IPS-NIHi7 (cell line): ENCODE measurements around the gene SH3RF1.
"Not testable (repeated sequence)": the region's sequence is repeated elsewhere in the genome, so short reads cannot be mapped to it uniquely, and the experiment has no call there.

Experiments used
- DNase-seq: peaks from one replicate; pipeline ENCODE4 v3.0.0; 2012; ENCODE audit warnings: mixed read lengths; ENCODE audit errors: extremely low spot score

The SH3RF1 gene

DNA sequence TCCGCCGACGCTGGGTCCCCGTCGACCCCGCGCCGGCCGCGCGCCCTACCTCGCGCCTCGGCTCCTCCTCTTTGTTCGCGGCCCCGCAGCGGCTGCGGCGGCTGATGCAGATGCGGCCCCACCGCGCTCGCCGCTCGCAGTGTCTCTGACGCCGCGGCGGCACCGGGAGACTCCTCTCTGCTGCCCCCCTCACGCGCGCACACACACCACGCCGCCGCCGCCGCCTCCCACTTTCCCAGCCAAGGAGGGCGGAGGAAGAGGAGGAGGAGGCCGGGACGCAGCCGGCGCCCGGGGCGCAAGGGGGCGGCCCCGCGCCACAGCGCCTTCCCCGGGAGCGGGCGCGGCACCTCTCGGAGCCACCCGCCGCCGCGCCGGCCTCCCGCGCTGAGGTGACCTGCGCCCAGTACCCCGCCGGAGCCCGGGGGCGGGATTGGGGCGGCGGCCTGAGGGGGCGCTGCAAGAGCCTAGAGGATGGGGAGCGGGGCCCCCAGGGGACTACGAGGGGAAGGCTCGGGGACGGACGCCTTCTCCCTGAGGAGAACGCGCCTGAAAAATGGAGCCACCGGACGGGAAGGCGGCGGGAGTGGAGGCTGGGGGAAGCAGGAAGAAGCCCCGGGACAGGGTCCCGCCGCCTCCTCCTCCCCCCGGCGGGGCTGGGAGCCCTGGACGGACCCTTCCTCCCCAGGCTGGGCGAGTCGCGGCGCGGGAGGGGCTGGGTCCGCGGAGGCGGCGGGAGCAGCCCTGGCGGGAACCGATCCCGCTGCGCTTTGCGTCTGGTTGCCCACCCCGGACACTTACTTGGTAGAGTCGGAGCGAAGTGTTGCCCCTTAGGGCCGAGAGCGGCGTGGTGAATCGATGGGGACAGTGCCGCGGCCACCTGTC, at the start of gene SH3RF1:
Gene SH3RF1, minus strand, starts transcription at position 147 of the 882 bp plus-strand sequence. CDS start 1,744 bp downstream, outside the sequence.
- peak; percentile 70 for DNase-seq

DNA sequence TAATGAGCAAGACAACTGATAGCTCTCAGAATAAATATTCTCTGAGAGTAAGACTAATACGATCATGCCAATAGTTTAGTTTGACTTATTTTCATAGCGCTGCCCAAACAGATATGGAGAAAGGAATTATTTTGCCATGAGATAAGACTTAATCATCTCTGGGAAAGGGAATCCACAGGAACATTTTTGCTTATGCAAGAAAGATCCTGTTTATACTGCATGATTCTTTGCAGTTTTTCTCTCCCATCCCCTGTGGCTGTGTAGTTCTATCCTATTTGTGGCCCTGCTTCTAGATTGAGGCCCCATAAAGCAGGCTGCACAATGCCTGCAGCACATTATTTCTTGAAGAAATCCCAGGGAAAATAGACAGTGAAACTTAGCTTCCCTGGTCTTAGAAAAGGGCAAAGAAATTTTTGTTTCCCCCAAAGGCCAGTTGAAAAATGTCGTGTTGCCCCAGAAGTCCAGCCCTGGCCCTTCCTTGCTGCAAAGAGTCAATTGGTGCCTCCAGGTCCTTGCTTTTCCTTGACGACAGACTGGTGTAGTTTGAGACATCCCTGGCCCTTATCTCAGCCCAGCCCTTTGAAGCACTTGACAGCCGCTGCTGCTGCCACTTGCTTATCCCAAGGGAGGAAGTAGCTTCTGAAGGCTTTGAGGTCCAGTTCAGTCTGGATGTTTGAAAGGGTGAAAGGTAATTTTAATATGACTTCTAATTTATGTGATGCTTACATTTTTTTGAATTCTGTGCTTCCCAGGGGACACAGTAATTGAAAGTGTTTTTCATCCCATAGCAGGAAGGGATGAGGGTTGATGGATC, 45.0 kb upstream of the SH3RF1 start:
- DNase-seq = peak; percentile 35

DNA sequence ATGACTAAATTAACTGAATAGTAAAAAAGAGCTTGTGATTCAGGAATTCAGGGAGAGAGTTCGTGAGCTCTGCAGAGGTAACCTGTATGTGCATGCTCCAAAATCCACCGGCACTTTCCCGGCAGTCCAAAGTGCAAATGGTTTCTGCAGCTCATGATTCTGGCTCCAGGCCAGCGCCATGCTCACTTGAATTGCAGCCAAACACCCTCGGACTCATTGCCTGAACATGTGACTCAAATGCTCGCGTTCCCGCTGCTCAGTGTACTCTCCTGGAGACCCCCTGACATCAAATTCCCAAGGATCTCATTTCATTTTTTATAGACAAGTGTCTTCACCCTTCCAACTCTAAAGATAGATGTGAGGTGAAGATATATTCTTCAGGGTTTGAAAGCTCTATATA, 44.1 kb upstream of the SH3RF1 start:
- DNase-seq = no peak

DNA sequence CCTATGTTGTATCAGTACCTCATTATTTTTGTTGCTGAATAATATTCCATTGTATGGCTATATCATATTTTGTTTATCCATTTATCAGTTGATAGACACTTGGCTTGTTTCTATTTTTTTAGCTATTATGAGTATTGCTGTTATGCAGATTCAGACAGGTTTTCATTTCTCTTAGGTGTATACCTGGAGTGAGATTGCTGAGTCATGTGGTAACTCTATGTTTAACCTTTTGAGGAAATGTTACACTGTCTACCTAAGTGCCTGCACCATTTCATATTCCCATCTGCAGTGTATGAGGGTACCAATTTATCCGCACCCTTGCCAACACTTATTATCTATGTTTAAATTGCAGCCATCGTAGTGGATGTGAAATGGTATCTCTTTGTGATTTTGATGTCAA, 43.0 kb upstream of the SH3RF1 start:
- no peak for DNase-seq

DNA sequence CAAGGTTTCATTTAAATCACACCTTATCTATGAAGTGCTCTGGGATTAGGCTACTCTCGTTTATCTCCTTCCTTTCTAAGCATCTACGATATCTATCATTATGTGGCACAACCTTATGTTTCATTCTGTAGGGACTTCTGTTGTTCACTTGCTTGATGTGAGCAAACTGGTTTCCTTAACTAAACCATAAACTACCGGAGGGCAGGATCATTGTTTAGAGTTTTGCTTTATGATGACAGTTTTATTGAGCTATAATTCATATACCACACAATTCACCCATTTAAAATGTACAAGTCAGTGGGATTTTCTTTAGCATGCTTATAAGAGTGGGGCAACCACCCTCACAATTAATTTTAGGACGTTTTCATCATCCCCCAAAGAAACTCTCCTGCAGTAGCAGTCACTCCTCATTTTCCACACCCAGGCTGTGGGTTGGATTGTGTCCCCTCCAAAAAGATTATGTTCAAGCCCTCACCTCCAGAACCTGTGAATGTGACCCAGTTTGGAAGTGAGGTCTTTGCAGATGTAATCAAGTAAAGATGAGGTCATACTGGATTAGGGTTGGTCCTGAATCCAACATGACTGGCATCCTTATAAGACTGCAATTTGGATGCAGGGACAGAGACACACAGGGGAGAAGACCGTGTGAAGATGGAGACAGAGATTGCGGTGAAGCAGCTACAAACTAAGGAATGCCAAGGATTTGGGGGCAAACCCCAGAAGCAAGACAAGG, 42.1 kb upstream of the SH3RF1 start:
- DNase-seq = no peak

DNA sequence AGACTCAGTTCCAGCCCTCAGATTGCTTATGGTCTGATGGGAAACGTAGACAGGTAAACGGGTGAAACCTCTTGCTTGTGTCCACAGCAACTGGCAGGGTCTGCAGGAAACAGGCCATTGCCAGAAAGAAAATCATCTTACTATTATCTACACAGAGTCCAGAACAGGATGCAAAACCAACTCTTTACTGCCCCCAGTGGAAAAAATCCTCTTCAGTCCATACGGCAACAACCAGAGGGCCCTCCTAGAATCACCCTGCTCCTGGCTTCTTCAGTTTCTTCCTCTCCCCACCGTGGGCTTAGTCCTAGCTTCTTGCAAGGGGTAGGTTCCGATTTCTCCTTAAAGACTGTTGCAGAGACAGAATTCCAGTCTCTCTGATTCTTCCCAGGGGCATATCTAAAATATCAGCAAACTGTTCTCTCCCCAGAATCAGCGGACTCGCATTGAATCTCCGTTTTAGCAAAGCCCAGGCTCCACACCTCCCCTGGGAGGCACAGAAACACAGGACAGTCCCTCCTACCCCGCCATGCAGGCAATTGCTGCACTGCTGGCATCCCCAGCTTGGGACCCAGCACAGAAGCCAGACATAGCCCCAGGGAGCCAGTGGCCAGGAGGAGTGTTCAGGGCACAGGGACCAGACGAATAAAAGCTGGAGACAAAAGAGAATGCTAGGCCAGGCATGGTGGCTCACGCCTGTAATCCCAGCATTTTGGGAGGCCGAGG, 41.0 kb upstream of the SH3RF1 start:
- DNase-seq = peak; percentile 88

DNA sequence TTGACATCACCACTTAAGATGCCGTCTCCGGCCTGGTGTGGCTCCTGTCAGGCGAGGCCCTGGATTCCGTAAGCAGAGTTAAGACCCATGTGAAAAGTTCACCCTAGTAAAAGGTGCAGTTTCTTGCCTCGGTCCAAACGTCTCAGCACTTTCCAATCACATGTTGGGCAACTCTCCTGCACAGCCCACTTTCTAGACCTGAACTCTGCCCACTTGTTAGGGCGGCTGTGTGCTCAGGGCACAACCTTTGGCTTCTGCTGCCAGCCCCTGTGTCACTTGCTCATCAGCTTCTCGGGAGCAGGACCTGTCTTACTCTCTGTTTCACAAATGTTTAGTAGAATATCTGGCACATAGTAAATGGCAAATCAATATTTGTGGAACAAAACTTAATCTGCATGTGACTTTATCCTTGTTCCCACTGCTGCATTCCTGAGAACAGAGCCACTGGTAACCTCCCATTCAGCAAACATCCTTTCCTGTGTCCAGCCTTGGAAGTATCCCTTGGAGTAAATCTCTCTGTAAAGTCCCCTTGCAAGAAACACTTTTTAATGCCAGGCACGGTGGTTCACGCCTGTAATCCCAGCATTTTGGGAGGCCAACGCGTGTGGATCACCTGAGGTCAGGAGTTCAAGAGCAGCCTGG, 38.7 kb upstream of the SH3RF1 start:
- DNase-seq = no peak

DNA sequence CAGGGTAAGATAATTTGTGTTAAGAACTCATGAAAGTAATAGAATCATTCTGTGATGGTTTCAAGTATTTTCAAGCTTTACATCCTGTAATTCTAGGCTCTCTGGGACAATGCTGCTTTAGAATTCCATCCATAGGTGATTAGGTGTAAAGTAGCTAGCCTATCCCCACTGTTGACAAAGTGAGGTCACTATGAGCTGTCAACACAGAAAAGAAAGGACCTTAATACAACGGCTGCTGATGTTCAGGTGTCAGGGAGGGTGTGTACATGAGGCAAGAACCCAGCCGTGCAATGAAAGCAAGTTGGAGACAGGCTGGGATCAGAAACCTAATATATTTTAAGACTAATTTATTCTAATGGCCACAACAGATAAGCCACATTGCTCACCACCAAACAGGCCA, 36.8 kb upstream of the SH3RF1 start:
- DNase-seq = no peak

DNA sequence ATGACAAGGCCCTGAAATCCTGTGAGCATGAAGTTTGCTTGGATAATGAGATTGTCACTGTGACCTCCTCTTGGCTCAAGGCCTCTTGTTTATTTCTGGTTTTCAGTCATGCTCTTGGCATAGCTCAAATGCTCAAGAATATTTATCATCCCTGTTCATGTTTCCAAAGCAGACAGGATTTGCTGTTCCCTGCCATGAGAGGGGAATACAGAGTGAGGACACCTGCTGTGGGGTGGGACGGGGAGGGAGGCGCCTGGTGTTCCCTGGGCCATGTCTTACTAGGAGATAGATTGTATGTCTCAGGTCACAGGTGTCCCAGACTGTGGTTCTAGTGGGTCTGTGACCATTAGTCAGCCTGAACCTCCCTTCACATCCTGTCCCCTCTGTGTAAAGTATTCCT, 34.9 kb upstream of the SH3RF1 start:
- DNase-seq = no peak

DNA sequence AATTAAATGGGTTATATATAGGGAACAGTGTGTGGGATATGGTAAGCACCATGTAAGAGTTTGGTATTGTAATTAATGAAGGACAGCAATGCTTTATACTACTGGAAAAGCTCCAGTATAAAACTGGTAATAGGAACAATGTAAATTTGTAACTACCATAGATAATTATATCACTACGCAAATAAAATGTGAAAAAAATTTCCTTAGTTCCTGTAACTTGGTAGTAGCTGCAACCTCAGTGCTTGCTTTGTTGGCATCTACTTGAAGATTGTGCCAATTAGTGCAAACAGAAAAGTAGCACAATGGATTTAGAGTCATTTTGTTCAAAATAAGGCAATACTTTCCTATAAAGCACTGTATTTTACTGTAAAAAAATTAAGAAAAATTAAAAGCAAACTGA, 34.4 kb upstream of the SH3RF1 start:
- no peak for DNase-seq

DNA sequence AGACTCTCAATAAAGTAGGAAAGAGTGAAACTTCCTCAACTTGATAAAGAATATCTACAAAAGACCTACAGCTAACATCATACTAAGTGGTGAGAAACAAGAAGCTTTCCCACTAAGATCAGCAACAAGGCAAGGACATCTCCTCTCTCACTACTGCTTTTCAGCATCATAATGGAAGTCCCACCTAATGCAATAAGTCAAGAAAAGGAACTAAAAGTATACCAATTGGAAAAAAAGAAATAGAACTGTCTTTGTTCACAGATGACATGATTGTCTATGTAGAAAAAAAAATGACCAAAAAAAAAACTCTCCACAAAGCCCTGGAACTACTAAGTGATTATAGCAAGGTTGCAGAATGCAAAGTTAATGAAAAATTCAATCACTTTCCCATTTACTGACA, 25.1 kb upstream of the SH3RF1 start:
- no peak for DNase-seq

DNA sequence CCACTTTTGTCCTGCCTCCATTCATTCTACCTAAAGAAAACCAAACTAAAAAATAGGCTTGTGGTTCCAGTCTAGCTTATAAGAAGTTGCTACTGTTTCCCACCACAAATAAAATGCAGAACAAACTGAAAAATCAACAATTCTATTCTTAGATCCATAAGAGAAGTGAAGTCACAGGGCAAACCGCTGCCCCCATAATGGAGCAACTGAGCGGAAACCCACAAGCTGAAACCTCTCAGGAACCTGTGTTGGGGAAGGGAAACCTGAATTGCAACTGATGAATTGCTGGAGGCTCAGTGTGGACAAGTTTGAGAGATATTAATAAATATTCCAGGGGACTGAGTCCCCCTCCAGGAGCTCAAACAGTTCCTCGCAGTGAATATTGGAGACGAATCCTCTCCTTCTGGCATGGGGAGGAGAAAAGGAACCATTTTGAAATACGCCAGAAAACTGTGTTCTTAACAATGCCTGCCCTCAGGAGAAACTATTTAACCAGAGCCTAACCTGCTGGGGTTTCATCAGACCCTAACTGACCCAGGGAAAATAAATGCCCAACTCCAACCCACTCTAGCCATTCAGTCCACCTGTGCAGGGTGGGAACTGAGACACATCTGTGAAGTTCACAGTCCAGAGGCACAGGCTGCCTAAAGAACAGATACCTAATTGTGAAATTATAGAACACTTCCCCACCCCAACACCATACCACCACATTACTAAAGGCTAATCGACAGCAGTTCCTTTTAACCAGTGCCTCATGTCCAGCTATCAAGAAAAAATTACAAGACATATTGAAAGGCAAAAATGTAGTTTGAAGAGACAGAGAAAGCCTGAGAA, 22.8 kb upstream of the SH3RF1 start:
- DNase-seq = no peak

DNA sequence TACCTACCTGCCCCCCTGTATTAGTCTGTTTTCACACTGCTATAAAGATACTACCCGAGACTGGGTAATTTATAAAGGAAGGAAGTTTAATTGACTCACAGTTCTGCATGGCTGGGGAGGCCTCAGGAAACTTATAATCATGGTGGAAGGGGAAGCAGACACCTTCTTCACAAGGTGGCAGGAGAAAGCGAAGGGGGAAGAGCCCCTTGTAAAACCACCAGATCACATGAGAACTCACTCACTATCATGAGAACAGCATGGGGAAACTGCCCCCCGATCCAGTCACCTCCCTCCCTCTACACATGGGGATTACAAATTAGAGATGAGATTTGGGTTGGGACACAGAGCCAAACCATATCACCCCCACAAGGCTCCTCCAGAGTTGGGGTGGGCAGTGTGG, 17.2 kb upstream of the SH3RF1 start:
- not testable (repeated sequence) for DNase-seq

DNA sequence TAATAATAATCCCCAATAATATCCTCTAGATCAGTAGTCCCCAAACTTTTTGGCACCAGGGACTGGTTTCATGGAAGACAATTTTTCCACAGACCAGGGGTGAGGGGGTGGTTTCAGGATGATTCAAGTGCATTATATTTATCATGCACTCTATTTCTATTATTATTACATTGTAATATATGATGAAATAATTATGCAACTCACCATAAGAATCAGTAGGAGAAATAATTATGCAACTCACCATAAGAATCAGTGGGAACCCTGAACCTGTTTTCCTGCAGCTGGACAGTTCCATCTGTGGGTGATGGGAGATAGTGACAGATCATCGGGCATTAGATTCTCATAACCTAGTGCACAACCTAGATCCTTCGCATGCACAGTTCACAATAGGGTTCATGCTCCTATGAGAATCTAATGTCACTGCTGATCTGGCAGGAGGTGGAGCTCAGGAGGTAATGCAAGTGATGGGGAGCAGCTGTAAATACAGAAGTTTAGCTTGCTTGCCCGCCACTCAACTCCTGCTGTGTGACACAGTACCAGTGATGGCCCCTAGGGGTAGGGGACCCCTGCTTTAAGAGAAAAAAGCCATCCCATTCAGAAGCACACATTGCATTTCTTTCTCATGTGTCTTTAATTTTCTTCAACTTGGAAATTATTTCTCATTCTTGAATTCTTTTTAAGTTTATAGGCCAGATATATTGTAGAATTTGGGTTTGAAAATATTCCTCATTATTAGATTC, 16.0 kb upstream of the SH3RF1 start:
- DNase-seq = no peak

DNA sequence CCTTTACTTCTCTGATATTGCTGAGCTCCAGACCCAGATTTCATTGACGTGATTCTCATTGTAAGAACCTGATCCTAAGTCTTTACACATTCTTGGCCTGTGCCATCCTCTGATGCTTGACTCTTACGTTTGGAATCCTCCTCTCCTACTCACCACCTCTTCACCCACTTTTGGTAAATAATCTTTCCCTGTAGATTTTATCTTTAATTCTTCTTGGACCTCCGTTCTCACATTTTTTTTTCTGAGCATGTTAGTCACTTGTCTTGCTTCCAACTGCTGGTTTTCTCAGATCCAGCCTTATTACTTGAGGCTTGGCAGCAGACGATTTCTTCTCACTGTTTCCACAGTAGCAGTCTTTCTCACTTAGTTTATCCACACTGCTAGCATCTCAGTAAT, 12.4 kb upstream of the SH3RF1 start:
- no peak for DNase-seq

DNA sequence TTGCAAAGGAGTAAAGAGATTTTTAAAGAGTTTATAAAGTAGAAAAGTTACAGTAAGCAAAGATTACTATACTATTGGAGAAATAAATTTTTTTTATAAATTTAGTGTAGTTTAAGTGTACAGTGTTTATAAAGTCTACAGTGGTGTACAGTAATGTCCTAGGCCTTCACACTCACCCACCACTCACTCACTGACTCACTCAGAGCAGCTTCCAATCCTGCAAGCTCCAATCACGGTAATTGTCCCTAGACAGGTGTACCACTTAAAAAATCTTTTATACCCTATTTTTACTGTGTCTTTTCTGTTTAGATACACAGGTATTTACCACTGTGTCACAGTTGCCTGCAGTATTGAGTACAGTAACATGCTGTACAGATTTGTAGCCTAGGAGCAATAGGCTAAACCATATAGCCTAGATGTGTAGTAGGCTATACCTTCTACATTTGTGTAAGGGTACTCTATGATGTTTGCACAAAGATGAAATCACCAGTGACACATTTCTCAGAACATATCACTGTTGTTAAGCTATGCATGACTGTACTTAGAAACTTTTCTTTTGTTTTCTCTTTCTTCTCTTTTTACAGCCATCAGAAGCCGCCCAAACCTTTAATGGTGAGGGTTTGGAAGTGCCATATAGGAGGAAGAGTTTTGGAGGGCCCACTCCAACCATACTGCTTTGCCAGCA, 11.8 kb upstream of the SH3RF1 start:
- no peak for DNase-seq

DNA sequence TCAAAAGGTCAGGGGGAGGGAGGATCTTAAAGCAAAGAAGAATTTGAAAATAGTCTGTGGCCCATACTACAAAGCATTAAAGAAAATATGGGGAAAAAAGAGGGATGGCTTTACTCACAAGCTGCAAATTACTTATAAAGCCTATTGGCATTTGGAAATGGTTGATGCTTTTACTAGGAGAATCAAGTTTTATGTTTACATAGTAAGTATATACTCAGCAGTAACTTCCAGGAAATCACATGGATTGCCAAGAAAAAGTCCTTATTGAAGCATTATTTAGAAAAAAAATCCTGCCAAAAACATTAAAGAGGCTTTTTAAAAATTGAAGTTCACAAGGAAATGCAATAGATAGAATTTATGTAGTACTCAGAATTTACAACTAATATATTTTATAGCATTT, 8.4 kb upstream of the SH3RF1 start:
- DNase-seq = no peak

DNA sequence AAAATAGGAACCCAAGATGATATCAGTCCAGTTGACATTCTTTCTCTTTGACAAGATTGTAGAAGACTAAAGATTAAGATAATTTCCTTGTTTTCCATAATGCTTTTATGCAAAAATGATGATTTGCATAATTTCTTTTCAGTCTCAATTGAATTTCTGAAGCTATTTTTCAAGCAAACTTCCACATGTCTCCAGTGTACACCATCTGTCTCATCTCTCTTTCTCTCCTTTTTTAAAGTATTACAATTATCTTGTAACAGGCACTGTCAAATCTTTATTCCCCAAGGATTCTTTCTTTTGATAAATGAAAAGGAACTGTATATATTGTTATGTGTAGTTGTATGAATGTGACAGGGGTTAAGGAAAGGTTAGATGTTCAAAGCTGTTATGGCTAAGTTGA, 7.9 kb upstream of the SH3RF1 start:
- DNase-seq = no peak

DNA sequence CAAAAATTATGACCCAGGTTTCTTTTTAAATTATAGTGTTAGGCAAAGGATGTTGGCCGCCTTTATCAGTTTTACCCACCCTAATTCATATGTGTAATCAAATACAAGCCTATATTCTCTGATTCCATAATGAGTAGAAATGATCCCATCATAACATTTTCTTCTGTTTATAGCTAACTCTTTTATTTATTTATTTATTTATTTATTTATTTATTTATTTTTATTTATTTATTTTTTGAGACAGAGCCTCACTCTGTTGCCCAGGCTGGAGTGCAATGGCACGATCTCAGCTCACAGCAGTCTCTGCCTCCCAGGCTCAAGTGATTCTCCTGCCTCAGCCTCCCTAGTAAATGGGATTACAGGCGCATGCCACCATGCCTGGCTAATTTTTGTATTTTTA, 7.1 kb upstream of the SH3RF1 start:
- not testable (repeated sequence) for DNase-seq
